ENCODE results near the gene ITGAL. TPM values are rescaled to one million over a fixed set of nuclear protein-coding genes. Genes with fewer than 3 reads are reported as not detected.
"Not testable (repeated sequence)": the region's sequence is repeated elsewhere in the genome, so short reads cannot be mapped to it uniquely, and the experiment has no call there.

Gene ITGAL
- total RNA-seq, 2 experiments from 2014 or later = 40.2 to 140 TPM

DNA sequence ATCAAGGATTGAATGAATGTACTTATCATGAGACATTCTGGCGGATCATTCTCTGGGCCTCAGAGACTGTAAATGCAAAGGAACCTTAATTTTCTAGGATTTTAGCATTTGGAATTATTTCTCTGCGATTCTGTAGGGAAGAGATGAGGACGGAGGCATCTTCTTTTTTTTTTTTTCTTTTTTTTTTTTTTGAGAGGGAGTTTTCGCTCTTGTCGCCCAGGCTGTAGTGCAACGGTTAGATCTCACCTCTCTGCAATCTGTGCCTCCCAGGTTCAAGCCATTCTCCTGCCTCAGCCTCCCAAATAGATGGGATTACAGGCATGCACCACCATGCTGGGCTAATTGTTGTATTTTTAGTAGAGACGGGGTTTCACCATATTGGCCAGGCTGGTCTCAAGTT, 2.1 kb downstream of the ITGAL start:
- H3K9me2 ChIP-seq (ENCODE audit: insufficient read depth, low read length) = no peaks in the 10 kb centered on the region
- peak overlapping the region; percentile 77 for H3K4me3 ChIP-seq (ENCODE audit: low read depth, low read length, poor library complexity, severe bottlenecking)
- no peak overlapping the region for H2AFZ ChIP-seq (ENCODE audit: low read length)
- POLR2A ChIA-PET = no interaction called here
- H3K36me3 ChIP-seq (ENCODE audit: insufficient read depth, low read length) = peaks cover 31% of the 10 kb centered on the region
- BruUV-seq (replicated peaks) = TSS peak; percentile 68
- peaks cover 56% of the 10 kb centered on the region for H3K4me1 ChIP-seq (ENCODE audit: insufficient read depth, low read length, poor library complexity, severe bottlenecking)
- CTCF ChIA-PET (ENCODE audit: unreplicated experiment) = no interaction called here
- TF ChIP-seq EZH2phosphoT487 (IDR thresholded peaks at IDR 0.05; ENCODE audit: borderline replicate concordance, low read depth, low read length) = no peak
- TF ChIP-seq, protein P1, sequence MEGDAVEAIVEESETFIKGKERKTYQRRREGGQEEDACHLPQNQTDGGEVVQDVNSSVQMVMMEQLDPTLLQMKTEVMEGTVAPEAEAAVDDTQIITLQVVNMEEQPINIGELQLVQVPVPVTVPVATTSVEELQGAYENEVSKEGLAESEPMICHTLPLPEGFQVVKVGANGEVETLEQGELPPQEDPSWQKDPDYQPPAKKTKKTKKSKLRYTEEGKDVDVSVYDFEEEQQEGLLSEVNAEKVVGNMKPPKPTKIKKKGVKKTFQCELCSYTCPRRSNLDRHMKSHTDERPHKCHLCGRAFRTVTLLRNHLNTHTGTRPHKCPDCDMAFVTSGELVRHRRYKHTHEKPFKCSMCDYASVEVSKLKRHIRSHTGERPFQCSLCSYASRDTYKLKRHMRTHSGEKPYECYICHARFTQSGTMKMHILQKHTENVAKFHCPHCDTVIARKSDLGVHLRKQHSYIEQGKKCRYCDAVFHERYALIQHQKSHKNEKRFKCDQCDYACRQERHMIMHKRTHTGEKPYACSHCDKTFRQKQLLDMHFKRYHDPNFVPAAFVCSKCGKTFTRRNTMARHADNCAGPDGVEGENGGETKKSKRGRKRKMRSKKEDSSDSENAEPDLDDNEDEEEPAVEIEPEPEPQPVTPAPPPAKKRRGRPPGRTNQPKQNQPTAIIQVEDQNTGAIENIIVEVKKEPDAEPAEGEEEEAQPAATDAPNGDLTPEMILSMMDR (conservative IDR thresholded peaks at IDR 0.05; ENCODE audit: low read length) = no peak
- DNase-seq (ENCODE audit: low spot score) = no peak
- no peaks in the 10 kb centered on the region for H4K20me1 ChIP-seq (ENCODE audit: insufficient read depth, low read length)
- intact Hi-C loops (cut with micrococcal nuclease; ENCODE audit: unreplicated experiment) = no loop called here
- H3K9me3 ChIP-seq (ENCODE audit: low read length) = no peaks in the 10 kb centered on the region
- H3K79me2 ChIP-seq (ENCODE audit: insufficient read depth, low read depth, low read length) = peaks cover 15% of the 10 kb centered on the region; the same call in 1 of the 2 replicates
- H3K27ac ChIP-seq (ENCODE audit: low read depth, low read length, poor library complexity, severe bottlenecking) = no peak overlapping the region
- H3K4me2 ChIP-seq (ENCODE audit: low read length) = peak overlapping the region; percentile 99

DNA sequence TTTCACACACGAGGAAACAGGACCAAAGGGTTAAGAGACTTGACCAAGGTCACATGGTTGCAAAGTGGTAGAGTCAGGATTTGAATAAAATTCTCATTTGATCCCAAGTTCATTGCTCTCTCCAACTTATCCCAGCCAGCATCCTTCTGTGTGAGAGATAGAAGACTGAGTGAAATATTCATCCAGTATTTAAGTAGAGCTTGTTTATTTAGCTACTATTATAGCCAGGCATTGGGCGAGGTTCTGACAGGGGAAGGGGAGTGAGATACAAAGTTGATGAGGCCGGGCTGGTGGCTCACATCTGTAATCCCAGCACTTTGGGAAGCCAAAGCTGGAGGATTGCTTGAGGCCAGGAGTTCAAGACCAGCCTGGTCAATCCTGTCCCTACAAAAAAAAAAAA, 4.4 kb downstream of the ITGAL start:
- Histone ChIP-seq H2AFZ (ENCODE audit: low read length) (no peak overlapping the region), H3K79me2 (ENCODE audit: insufficient read depth, low read depth, low read length) (peaks cover 15% of the 10 kb centered on the region; the same call in 1 of the 2 replicates), H3K36me3 (ENCODE audit: insufficient read depth, low read length) (peaks cover 54% of the 10 kb centered on the region), H3K9me2 (ENCODE audit: insufficient read depth, low read length) (no peaks in the 10 kb centered on the region), H3K4me1 (ENCODE audit: insufficient read depth, low read length, poor library complexity, severe bottlenecking) (peaks cover 35% of the 10 kb centered on the region), H3K4me2 (ENCODE audit: low read length) (no peak overlapping the region), H3K27ac (ENCODE audit: low read depth, low read length, poor library complexity, severe bottlenecking) (no peak overlapping the region), H4K20me1 (ENCODE audit: insufficient read depth, low read length) (no peaks in the 10 kb centered on the region), H3K9me3 (ENCODE audit: low read length) (no peaks in the 10 kb centered on the region), H3K4me3 (ENCODE audit: low read depth, low read length, poor library complexity, severe bottlenecking) (no peak overlapping the region)
- ChIA-PET CTCF (ENCODE audit: unreplicated experiment) (no interaction called here), POLR2A (interaction anchor here (1.1 kb wide), 1 partner anchor 20 kb away, joined by 4 read pairs; no protein-coding TSS in a partner anchor)
- DNase-seq (ENCODE audit: low spot score) = no peak
- intact Hi-C loops (cut with micrococcal nuclease; ENCODE audit: unreplicated experiment) = no loop called here
- TF ChIP-seq, protein P1 (conservative IDR thresholded peaks at IDR 0.05; ENCODE audit: low read length) = no peak
- no peak for TF ChIP-seq EZH2phosphoT487 (IDR thresholded peaks at IDR 0.05; ENCODE audit: borderline replicate concordance, low read depth, low read length)
- BruUV-seq (replicated peaks) = no TSS peak

- H4K20me1 ChIP-seq (ENCODE audit: insufficient read depth, low read length); H3K9me3 ChIP-seq (ENCODE audit: low read length); H3K9me2 ChIP-seq (ENCODE audit: insufficient read depth, low read length); CTCF ChIA-PET (ENCODE audit: unreplicated experiment); H3K4me2 ChIP-seq (ENCODE audit: low read length); DNase-seq (ENCODE audit: low spot score); H2AFZ ChIP-seq (ENCODE audit: low read length); BruUV-seq (replicated peaks); H3K4me3 ChIP-seq (ENCODE audit: low read depth, low read length, poor library complexity, severe bottlenecking); H3K27ac ChIP-seq (ENCODE audit: low read depth, low read length, poor library complexity, severe bottlenecking); intact Hi-C loops (cut with micrococcal nuclease; ENCODE audit: unreplicated experiment): not testable (repeated sequence)
- Histone ChIP-seq H3K36me3 (ENCODE audit: insufficient read depth, low read length) (peaks cover 61% of the 10 kb centered on the region), H3K79me2 (ENCODE audit: insufficient read depth, low read depth, low read length) (peaks cover 13% of the 10 kb centered on the region; the same call in 1 of the 2 replicates), H3K4me1 (ENCODE audit: insufficient read depth, low read length, poor library complexity, severe bottlenecking) (peaks cover 30% of the 10 kb centered on the region)
- POLR2A ChIA-PET = interaction anchor here (1.1 kb wide), 1 partner anchor 21 kb away, joined by 4 read pairs; no protein-coding TSS in a partner anchor
These were observed 5.2 kb downstream of the ITGAL start for GRCh38 chr16:30477773-30478172.

Measured in OCI-LY7 (cell line).